Muscle layer of duodenum (tissue), 2 donors: ENCODE data around the gene IL17C.
"Not testable (repeated sequence)": the region's sequence is repeated elsewhere in the genome, so short reads cannot be mapped to it uniquely, and the experiment has no call there.

Source experiments
- H3K27ac ChIP-seq: one replicate; pipeline ENCODE4 v1.7.0; 2013; ENCODE audit warnings: mild to moderate bottlenecking, low read length
- H3K27me3 ChIP-seq: one replicate; pipeline ENCODE4 v1.7.0; 2013; ENCODE audit warnings: low read depth, mild to moderate bottlenecking, control low read depth, low read length
- H3K36me3 ChIP-seq, 2 donors: one replicate each; pipeline ENCODE4 v1.7.0; 2013; ENCODE audit warnings: low read length in 2 of 2, control low read depth in 1 of 2, mild to moderate bottlenecking in 1 of 2; ENCODE audit not compliant: insufficient read depth in 2 of 2, control insufficient read depth in 1 of 2
- H3K4me1 ChIP-seq, 2 donors: one replicate each; pipeline ENCODE4 v1.7.0; 2013; ENCODE audit warnings: low read length in 2 of 2, mild to moderate bottlenecking in 2 of 2, control low read depth in 1 of 2, moderate library complexity in 1 of 2; ENCODE audit not compliant: insufficient read depth in 2 of 2, control insufficient read depth in 1 of 2
- H3K4me3 ChIP-seq, 2 donors: one replicate each; pipeline ENCODE4 v1.7.0; 2013; ENCODE audit warnings: low read length in 2 of 2, low read depth in 1 of 2, mild to moderate bottlenecking in 1 of 2
- H3K9me3 ChIP-seq, 2 donors: one replicate each; pipeline ENCODE4 v1.7.0; 2013; ENCODE audit warnings: low read length in 2 of 2, control low read depth in 1 of 2, mild to moderate bottlenecking in 1 of 2; ENCODE audit not compliant: control insufficient read depth in 1 of 2
- donor health status: healthy.

The IL17C gene

DNA sequence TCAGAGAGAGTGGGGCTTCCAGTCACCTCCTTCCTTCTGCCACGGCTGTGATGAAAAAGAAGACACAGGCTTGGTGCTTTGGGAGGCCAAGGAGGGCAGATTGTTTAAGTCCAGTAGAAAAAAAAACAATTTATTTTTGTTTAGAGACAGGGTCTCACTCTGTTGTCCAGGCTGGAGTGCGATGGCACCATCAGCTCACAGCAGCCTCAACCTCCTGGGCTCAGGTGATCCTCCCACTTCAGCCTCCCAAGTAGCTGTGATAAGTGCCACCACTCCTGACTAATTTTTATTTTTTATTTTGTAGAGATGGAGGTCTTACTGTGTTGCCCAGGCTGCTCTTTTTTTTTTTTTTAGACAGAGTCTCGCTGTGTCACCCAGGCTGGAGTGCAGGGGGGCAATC lies 27.2 kb downstream of the IL17C start:
- Histone ChIP-seq H3K4me3 (no peak overlapping the region), H3K4me1 (peaks cover 0 to 13% of the 10 kb centered on the region in 2 donors), H3K27ac (no peak overlapping the region), H3K27me3 (no peaks in the 10 kb centered on the region), H3K9me3 (no peaks in the 10 kb centered on the region), H3K36me3 (no peaks in the 10 kb centered on the region)

DNA sequence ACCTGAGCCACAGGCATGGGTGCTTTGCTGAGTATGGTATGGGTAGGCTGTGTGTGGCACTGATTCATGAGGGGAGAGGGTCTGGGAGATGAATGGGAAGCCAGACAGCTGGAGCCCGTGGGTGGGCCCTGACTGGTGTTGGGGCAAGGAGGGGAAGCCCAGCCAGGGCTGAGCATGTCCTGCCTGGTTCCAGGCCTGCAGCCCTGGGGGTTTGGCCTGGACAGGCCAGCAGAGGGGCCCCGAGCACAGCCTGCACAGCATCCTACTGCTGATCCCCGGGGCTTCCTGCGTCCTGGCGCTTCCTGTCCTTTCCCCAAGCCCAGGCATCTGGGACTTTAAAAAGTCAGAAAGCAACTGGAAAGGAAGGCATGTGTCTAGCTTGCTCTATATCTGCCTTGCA lies 29.1 kb downstream of the IL17C start:
- Histone ChIP-seq H3K4me3 (no peak overlapping the region), H3K9me3 (no peaks in the 10 kb centered on the region), H3K27me3 (no peaks in the 10 kb centered on the region), H3K4me1 (peaks cover 0 to 6% of the 10 kb centered on the region in 2 donors), H3K27ac (no peak overlapping the region), H3K36me3 (no peaks in the 10 kb centered on the region)

DNA sequence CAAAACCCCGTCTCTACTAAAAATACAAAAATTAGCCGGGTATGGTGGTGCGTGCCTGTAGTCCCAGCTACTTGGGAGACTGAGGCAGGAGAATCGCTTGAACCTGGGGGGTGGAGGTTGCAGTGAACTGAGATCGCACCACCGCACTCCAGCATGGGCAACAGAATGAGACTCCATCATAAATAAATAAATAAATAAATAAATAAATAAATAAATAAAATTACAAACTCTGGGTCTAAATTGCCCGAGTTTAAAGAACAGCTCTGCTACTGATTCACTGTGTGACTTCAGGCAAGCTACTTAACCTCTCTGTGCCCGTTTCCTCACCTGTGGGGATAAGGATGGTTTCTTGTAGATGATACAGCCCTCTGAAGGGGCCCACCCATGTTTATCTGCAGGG lies 31.1 kb downstream of the IL17C start:
- not testable (repeated sequence) for H3K4me1 ChIP-seq, H3K27ac ChIP-seq, H3K36me3 ChIP-seq, H3K27me3 ChIP-seq, H3K9me3 ChIP-seq, H3K4me3 ChIP-seq

DNA sequence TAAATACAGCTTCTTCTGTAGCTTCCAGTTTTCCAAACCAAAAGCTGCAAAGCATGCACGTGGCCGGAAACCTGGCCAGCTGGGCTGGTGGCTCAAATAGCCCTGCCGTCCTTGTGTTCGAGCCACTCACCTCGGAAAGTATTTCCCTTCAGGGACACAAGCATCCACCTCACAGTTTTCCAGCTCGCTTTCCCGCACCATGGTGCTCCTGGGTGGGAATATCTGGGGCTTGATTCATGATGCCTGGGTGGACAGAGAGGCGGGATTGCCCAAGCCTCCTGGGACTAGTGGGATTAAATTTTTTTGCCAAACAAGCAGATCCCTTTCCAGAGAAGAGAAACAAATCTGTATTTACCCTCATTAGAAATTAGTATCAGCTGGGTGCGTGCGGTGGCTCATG lies 31.6 kb downstream of the IL17C start:
- H3K36me3 ChIP-seq = no peaks in the 10 kb centered on the region
- H3K4me3 ChIP-seq = no peak overlapping the region
- H3K27me3 ChIP-seq = no peaks in the 10 kb centered on the region
- H3K27ac ChIP-seq = no peak overlapping the region
- no peaks in the 10 kb centered on the region for H3K4me1 ChIP-seq
- no peaks in the 10 kb centered on the region for H3K9me3 ChIP-seq

DNA sequence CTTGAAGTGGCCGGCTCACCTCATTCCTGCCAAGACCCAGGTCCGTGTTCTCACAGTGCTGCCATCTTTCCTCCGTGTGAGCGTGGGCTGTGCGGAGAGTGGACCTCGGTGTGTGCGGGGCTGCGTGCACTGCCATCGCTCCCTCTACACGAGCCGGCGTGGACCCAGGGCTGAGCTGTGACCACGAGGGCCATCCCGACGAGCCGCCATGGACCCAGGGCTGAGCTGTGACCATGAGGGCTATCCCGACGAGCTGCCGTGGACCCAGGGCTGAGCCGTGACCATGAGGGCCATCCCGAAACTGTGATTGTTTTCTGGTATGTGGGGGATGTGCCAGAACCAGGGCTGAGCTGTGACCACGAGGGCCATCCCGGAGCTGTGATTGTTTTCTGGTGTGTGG lies 33.4 kb downstream of the IL17C start:
- no peaks in the 10 kb centered on the region for H3K36me3 ChIP-seq
- no peaks in the 10 kb centered on the region for H3K27me3 ChIP-seq
- no peaks in the 10 kb centered on the region for H3K9me3 ChIP-seq
- H3K27ac ChIP-seq = no peak overlapping the region
- H3K4me1 ChIP-seq = no peaks in the 10 kb centered on the region
- no peak overlapping the region for H3K4me3 ChIP-seq

DNA sequence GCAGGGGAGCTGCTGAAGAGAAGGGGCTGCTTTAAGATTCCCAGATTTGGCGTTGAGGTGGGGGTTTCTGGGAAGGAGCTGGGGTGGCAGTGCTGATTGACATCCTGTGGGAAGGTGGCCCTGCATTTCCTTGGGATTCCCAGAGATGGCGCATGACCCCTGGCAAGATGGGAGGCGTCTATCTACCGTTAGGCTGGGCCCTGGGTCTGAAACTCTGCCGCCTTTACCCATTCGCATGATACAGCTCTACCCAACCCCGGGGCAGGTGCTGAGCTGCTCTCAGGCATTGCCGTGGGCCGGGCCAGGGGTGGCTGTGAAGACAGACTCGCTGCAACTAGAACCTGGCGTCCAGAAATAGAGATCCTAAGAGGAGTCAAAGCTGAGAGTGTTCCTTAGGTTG lies 34.4 kb downstream of the IL17C start:
- Histone ChIP-seq H3K4me3 (no peak overlapping the region), H3K27me3 (no peaks in the 10 kb centered on the region), H3K36me3 (no peaks in the 10 kb centered on the region), H3K27ac (no peak overlapping the region), H3K9me3 (no peaks in the 10 kb centered on the region), H3K4me1 (no peaks in the 10 kb centered on the region)

DNA sequence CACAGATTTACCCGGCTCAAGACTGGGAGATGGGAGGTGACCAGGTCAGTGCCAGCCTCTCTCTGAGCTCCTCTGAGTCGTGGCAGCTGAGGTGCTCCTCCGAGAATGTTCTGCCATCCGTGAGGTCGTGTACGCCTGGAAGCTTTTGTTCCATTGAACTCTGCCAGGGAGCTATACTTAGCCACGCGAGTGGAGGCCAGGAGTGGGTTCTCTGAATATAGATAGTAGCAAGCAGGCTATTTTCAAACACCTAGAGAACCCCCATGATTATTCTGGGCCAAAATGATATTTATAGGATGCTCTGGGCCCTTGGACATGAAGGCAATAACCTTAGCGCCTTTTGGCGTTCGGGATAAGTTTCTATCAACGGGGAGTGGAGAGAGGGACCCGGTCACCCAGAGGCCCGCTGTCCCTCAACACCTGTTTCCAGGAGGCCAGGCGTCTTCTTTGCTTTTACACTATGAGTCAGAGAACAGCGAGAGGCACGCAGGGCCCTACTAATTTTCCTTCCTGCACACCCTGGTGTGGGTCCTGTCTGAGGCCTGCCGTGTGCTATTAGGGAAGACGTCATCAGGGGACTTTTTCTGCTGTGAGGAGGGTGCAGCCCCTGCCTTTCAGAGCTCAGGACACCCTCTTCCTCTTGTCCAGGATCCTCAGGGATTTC lies 35.5 kb downstream of the IL17C start:
- no peaks in the 10 kb centered on the region for H3K36me3 ChIP-seq
- no peaks in the 10 kb centered on the region for H3K4me1 ChIP-seq
- no peaks in the 10 kb centered on the region for H3K9me3 ChIP-seq
- no peak overlapping the region for H3K4me3 ChIP-seq
- no peaks in the 10 kb centered on the region for H3K27me3 ChIP-seq
- no peak overlapping the region for H3K27ac ChIP-seq

DNA sequence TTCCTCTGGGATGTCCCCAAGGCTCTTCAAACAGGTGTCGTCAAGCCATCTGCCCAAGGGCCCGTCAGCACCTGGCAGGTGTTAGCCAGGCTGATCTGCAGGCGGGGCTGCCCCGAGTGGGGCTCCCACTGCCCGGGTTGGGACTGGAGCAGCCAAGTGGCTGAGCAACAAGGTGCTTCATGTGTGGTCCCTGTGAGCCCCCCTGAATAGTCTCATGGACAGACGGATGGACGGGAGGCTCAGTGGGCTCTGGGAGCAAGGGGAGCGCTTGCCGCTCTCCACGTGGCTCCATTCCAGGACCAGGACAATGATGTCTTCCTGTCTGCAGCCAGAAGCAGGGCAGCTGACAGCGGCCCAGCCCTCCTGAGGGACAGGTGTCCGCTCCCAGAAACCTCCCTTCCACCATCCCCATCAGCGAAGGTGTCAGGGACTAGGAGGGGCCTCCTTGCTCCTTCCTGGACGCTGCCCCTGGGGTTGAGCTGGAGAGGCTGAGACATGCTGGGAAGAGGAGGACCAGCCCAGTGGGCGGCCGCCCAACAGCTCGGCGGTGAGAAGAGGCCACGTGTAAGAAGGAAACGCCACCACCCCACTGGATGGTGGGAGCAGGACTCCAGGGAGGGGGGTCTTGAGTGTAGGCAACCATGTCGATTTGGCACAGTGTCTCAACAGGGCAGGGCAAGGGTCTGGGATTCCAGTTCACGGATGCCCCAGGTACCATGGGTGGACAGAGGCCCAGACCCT lies 38.3 kb downstream of the IL17C start:
- Histone ChIP-seq H3K36me3 (no peaks in the 10 kb centered on the region), H3K4me3 (no peak overlapping the region), H3K27ac (no peak overlapping the region), H3K9me3 (no peaks in the 10 kb centered on the region), H3K27me3 (peaks cover 5% of the 10 kb centered on the region), H3K4me1 (no peaks in the 10 kb centered on the region)

DNA sequence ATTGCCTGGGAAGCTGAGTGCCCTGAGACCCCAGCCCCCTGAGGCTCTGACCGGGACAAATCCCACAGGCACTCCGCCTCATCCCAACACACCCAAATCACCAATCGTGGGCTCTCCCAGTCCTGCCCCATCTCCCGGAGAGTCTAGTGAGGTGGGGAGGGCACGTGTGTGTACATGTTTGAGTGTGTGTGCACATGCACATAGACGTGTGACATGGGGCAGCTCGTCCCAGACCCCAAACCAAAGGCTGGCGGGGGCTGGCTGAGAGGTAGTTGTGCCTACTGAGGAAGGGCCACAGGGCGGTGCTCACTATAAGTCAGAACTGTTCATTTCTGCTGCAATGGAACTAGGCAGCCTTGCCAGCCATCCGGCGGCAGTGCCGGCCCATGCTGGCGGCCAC lies 39.3 kb downstream of the IL17C start:
- Histone ChIP-seq H3K4me3 (no peak overlapping the region), H3K9me3 (no peaks in the 10 kb centered on the region), H3K27me3 (peaks cover 13% of the 10 kb centered on the region), H3K4me1 (peaks cover 0 to 7% of the 10 kb centered on the region in 2 donors), H3K27ac (no peak overlapping the region), H3K36me3 (no peaks in the 10 kb centered on the region)

DNA sequence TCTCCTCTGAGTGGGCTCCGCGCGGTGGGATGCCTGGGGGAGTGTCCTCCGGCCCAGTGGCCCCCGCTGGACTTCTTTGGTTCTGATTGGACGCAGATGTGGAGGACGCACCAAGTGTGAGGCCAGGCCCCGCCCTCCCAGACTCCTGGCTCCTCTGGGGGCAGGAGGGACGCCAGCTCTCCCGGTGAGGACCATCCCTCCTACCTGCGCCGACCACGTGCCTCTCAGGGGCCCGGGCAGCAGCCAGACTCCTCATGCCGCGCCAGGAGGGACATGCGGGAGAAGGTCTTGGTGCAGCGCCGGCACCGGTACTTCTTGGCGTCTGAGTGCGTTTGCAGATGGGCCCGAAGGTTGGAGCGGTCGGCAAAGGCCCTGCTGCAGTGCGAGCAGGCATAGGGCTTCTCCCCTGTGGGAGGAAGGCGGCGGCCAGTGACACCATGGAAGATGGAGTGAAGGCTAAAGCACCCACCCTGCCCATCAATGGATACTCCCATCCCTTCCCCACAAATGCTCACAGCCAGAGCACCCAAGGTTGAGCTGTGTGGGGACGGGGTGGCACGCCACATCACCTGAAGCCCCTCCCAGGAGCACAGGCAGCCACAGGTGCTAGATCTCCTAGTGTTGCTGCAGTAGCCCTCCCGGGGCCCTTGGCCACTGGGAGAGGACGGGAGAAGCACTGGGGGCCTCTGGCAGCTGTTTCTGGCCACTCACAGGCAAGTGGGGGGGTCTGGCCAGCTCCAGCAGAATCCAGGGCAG lies 40.0 kb downstream of the IL17C start:
- Histone ChIP-seq H3K27ac (no peak overlapping the region), H3K4me3 (no peak overlapping the region), H3K27me3 (peaks cover 13% of the 10 kb centered on the region), H3K4me1 (peaks cover 0 to 7% of the 10 kb centered on the region in 2 donors), H3K9me3 (no peaks in the 10 kb centered on the region), H3K36me3 (no peaks in the 10 kb centered on the region)

DNA sequence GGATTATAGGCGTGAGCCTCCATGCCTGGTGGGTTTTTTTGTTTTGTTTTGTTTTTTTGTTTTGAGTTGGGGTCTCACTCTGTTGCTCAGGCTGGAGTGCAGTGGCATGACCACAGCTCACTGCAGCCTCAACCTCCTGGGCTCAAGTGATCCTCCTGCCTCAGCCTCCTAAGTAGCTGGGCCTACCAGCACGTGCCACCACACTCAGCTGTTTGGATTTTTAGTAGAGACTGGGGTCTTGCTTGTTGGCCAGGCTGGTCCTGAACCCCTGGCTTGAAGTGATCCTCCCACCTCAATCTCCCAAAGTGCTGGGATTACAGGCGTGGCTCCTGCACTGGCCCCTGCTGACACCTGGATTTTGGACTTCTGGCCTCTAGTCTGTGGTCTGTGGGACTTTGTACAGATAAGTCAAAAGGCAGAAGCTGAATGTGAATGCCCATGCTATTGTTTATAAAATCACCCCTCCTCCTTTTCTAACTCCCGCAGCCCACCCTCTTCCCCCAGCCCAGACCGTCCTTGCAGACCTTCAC lies 42.2 kb downstream of the IL17C start:
- no peaks in the 10 kb centered on the region for H3K9me3 ChIP-seq
- H3K4me1 ChIP-seq = peaks cover 0 to 12% of the 10 kb centered on the region in 2 donors
- H3K27ac ChIP-seq = no peak overlapping the region
- H3K36me3 ChIP-seq = no peaks in the 10 kb centered on the region
- H3K4me3 ChIP-seq = no peak overlapping the region
- H3K27me3 ChIP-seq = peaks cover 28% of the 10 kb centered on the region
